ENCODE measurements around the gene RAB5A. TPM values are rescaled to one million over a fixed set of nuclear protein-coding genes. Genes with fewer than 3 reads are reported as not detected.
"Not testable (repeated sequence)": the region's sequence is repeated elsewhere in the genome, so short reads cannot be mapped to it uniquely, and the experiment has no call there.

RAB5A gene
- total RNA-seq, 1 donor = 69.1 TPM

- H3K27me3 ChIP-seq (ENCODE audit: insufficient read depth, low read length) = no peaks in the 10 kb centered on the region
- H4K20me1 ChIP-seq (ENCODE audit: insufficient read depth, low read length) = no peaks in the 10 kb centered on the region
- no peak overlapping the region for H3K4me2 ChIP-seq (ENCODE audit: insufficient read depth, low read length)
- H3K9me3 ChIP-seq (ENCODE audit: low read depth, low read length) = no peaks in the 10 kb centered on the region
- no peaks in the 10 kb centered on the region for H3K36me3 ChIP-seq (ENCODE audit: insufficient read depth, low read length)
- no peaks in the 10 kb centered on the region for H3K4me1 ChIP-seq (ENCODE audit: insufficient read depth, low read length)
- H3K4me3 ChIP-seq (ENCODE audit: insufficient read depth, low read length) = no peak overlapping the region
- H2AFZ ChIP-seq (ENCODE audit: low read length) = peak overlapping the region; percentile 26
- no peak overlapping the region for H3K27ac ChIP-seq (ENCODE audit: low read depth, low read length)
- no peak for DNase-seq (ENCODE audit: insufficient read length, low spot score, missing footprints)
- no peaks in the 10 kb centered on the region for H3K79me2 ChIP-seq (ENCODE audit: insufficient read depth, low read length)
- TF ChIP-seq, protein P1, sequence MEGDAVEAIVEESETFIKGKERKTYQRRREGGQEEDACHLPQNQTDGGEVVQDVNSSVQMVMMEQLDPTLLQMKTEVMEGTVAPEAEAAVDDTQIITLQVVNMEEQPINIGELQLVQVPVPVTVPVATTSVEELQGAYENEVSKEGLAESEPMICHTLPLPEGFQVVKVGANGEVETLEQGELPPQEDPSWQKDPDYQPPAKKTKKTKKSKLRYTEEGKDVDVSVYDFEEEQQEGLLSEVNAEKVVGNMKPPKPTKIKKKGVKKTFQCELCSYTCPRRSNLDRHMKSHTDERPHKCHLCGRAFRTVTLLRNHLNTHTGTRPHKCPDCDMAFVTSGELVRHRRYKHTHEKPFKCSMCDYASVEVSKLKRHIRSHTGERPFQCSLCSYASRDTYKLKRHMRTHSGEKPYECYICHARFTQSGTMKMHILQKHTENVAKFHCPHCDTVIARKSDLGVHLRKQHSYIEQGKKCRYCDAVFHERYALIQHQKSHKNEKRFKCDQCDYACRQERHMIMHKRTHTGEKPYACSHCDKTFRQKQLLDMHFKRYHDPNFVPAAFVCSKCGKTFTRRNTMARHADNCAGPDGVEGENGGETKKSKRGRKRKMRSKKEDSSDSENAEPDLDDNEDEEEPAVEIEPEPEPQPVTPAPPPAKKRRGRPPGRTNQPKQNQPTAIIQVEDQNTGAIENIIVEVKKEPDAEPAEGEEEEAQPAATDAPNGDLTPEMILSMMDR (IDR thresholded peaks at IDR 0.05; ENCODE audit: extremely low read depth, low read depth, low read length) = no peak
Observed at GRCh38 chr3:20023623-20024405, 76.9 kb downstream of the RAB5A start.

GRCh38 chr3:20027136-20027535 lies 80.2 kb downstream of the RAB5A start:
- TF ChIP-seq, protein P1 (IDR thresholded peaks at IDR 0.05; ENCODE audit: extremely low read depth, low read depth, low read length) = no peak
- no peaks in the 10 kb centered on the region for H3K27me3 ChIP-seq (ENCODE audit: insufficient read depth, low read length)
- H3K4me2 ChIP-seq (ENCODE audit: insufficient read depth, low read length) = no peak overlapping the region
- H4K20me1 ChIP-seq (ENCODE audit: insufficient read depth, low read length) = no peaks in the 10 kb centered on the region
- no peak overlapping the region for H3K27ac ChIP-seq (ENCODE audit: low read depth, low read length)
- no peak for DNase-seq (ENCODE audit: insufficient read length, low spot score, missing footprints)
- no peaks in the 10 kb centered on the region for H3K79me2 ChIP-seq (ENCODE audit: insufficient read depth, low read length)
- H3K9me3 ChIP-seq (ENCODE audit: low read depth, low read length) = no peaks in the 10 kb centered on the region
- H3K36me3 ChIP-seq (ENCODE audit: insufficient read depth, low read length) = no peaks in the 10 kb centered on the region
- H3K4me3 ChIP-seq (ENCODE audit: insufficient read depth, low read length) = no peak overlapping the region
- no peak overlapping the region for H2AFZ ChIP-seq (ENCODE audit: low read length)
- H3K4me1 ChIP-seq (ENCODE audit: insufficient read depth, low read length) = no peaks in the 10 kb centered on the region

DNA sequence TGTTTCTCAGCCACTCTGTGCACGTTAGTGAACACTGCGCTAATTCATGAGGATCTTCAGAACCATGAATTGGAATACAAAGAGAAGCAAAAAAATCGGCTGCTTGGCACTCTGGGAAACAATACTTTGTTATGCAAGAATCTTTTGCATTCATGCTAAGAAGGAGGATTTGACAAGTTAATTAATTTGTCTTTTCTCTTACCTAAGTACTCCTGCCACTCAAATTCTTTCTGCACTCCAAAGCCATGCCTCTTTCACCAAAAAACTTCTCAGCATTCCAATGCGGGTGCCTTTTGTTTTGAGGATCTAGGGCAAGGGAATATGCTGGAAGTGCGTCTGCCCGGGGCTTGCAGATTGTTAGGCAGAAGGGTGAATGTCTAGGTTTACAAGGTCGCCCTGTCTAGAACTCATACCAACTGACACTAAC lies 82.0 kb downstream of the RAB5A start:
- Histone ChIP-seq H4K20me1 (ENCODE audit: insufficient read depth, low read length) (no peaks in the 10 kb centered on the region), H3K4me2 (ENCODE audit: insufficient read depth, low read length) (no peak overlapping the region), H3K27ac (ENCODE audit: low read depth, low read length) (no peak overlapping the region), H3K79me2 (ENCODE audit: insufficient read depth, low read length) (no peaks in the 10 kb centered on the region), H3K4me1 (ENCODE audit: insufficient read depth, low read length) (no peaks in the 10 kb centered on the region), H3K36me3 (ENCODE audit: insufficient read depth, low read length) (no peaks in the 10 kb centered on the region), H3K9me3 (ENCODE audit: low read depth, low read length) (no peaks in the 10 kb centered on the region), H3K27me3 (ENCODE audit: insufficient read depth, low read length) (no peaks in the 10 kb centered on the region), H3K4me3 (ENCODE audit: insufficient read depth, low read length) (no peak overlapping the region), H2AFZ (ENCODE audit: low read length) (no peak overlapping the region)
- TF ChIP-seq, protein P1 (IDR thresholded peaks at IDR 0.05; ENCODE audit: extremely low read depth, low read depth, low read length) = no peak
- DNase-seq (ENCODE audit: insufficient read length, low spot score, missing footprints) = no peak

DNA sequence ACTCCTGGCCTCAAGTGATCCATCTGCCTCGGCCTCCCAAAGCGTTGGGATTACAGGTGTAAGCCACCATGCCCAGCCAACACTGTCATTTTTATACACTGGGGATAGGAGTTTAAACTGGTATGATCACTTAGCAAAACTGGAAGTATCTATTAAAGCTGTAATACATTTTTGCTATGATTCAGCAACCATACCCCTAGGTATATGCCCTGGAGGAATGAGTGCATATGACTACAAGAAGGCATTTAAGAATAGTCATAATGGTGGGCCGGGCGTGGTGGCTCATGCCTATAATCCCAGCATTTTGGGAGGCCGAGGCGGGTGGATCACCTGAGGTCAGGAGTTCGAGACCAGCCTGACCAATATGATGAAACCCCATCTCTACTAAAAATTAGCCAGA lies 85.0 kb downstream of the RAB5A start:
- not testable (repeated sequence) for H3K27ac ChIP-seq (ENCODE audit: low read depth, low read length); H3K27me3 ChIP-seq (ENCODE audit: insufficient read depth, low read length); H3K9me3 ChIP-seq (ENCODE audit: low read depth, low read length); H3K4me3 ChIP-seq (ENCODE audit: insufficient read depth, low read length); H3K36me3 ChIP-seq (ENCODE audit: insufficient read depth, low read length); H4K20me1 ChIP-seq (ENCODE audit: insufficient read depth, low read length); H3K79me2 ChIP-seq (ENCODE audit: insufficient read depth, low read length); H3K4me1 ChIP-seq (ENCODE audit: insufficient read depth, low read length); H3K4me2 ChIP-seq (ENCODE audit: insufficient read depth, low read length); DNase-seq (ENCODE audit: insufficient read length, low spot score, missing footprints); H2AFZ ChIP-seq (ENCODE audit: low read length)

Small RNA genes within 50 kb of the gene (small RNA-seq; reads per million reads assigned to genes)
- gene RNU4-85P (not detected), gene RPL39P18 (not detected)

Other genes with a start within 250 kb of the RAB5A start
- gene EFHB, start 12.9 kb upstream of the RAB5A start, total RNA-seq = 0.29 and 1.8 TPM in 2 replicates
- not detected in 2 replicates for gene PP2D1, start 65.2 kb downstream of the RAB5A start, total RNA-seq
- 11.8 and 15.9 TPM in 2 replicates for gene KAT2B, start 93.3 kb downstream of the RAB5A start, total RNA-seq
- 0.36 and 0.88 TPM in 2 replicates for gene SGO1, start 239.1 kb downstream of the RAB5A start, total RNA-seq

All from osteoblast (primary cell).